Chondrocyte (in vitro differentiated cells): ENCODE data around the gene TXNDC9. TPM values are rescaled to one million over a fixed set of nuclear protein-coding genes. Genes with fewer than 3 reads are reported as not detected.
"Not testable (repeated sequence)": the region's sequence is repeated elsewhere in the genome, so short reads cannot be mapped to it uniquely, and the experiment has no call there.

ENCODE experiments used
- DNase-seq: peaks from one replicate; pipeline ENCODE4 v3.0.0; 2021; ENCODE audit warnings: mixed read lengths, low spot score
- H3K27ac Mint-ChIP-seq: one replicate; pipeline ENCODE4 v1.8.0; 2021; ENCODE audit warnings: mild to moderate bottlenecking, moderate library complexity, mixed read lengths; ENCODE audit not compliant: unreplicated experiment
- H3K27me3 Mint-ChIP-seq: 2 replicates; pipeline ENCODE4 v1.8.0; 2021; ENCODE audit warnings: low read depth, mixed read lengths
- H3K36me3 Mint-ChIP-seq: 2 replicates; pipeline ENCODE4 v1.8.0; 2021; ENCODE audit warnings: low read depth, mixed read lengths
- H3K4me1 Mint-ChIP-seq: 2 replicates; pipeline ENCODE4 v1.8.0; 2021; ENCODE audit warnings: low read depth, mild to moderate bottlenecking, mixed read lengths
- H3K4me3 Mint-ChIP-seq: one replicate; pipeline ENCODE4 v1.8.0; 2021; ENCODE audit warnings: mild to moderate bottlenecking, moderate library complexity, mixed read lengths; ENCODE audit not compliant: unreplicated experiment
- H3K9me3 Mint-ChIP-seq: 2 replicates; pipeline ENCODE4 v1.8.0; 2021; ENCODE audit warnings: low read depth, mixed read lengths
- total RNA-seq: library from RNA; stranded (reverse); gene quantifications from 3 replicates; pipeline ENCODE4 v1.2.1, GENCODE V29; 2021
- TF ChIP-seq, protein P1 (sequence below): fragments of 200-600 bp; sonication (generic); IDR thresholded peaks from 2 replicates; pipeline ENCODE4 v1.5.0; 2021; ENCODE audit warnings: antibody characterized with exemption, mild to moderate bottlenecking, moderate library complexity

TXNDC9 gene
- total RNA-seq, 1 donor from 2014 or later = 32.0 TPM

DNA sequence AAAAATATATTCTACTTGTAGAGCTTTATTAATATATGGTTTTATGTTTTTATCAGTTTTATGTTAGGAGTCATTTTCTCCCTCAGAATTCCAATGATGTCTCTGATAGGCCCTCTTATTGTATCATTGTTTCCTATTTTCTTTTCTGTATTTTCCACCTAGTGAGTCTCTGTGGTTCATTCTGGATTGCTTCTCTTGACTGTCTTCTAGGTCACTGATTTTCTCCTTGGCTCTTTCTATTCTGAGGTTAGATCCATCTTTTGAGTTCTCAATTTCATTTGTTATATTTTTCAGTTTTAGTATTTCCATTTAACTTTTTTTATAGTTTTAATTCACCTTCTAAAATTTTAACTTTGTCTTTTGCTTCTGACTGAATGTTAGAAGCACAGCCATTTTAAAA lies 38.6 kb upstream of the TXNDC9 start:
- Mint-ChIP-seq H3K27ac (no peak overlapping the region), H3K9me3 (peaks cover 6% of the 10 kb centered on the region), H3K4me1 (no peaks in the 10 kb centered on the region), H3K4me3 (no peak overlapping the region), H3K27me3 (no peaks in the 10 kb centered on the region), H3K36me3 (peaks cover 47% of the 10 kb centered on the region)
- no peak for DNase-seq
- TF ChIP-seq, protein P1, sequence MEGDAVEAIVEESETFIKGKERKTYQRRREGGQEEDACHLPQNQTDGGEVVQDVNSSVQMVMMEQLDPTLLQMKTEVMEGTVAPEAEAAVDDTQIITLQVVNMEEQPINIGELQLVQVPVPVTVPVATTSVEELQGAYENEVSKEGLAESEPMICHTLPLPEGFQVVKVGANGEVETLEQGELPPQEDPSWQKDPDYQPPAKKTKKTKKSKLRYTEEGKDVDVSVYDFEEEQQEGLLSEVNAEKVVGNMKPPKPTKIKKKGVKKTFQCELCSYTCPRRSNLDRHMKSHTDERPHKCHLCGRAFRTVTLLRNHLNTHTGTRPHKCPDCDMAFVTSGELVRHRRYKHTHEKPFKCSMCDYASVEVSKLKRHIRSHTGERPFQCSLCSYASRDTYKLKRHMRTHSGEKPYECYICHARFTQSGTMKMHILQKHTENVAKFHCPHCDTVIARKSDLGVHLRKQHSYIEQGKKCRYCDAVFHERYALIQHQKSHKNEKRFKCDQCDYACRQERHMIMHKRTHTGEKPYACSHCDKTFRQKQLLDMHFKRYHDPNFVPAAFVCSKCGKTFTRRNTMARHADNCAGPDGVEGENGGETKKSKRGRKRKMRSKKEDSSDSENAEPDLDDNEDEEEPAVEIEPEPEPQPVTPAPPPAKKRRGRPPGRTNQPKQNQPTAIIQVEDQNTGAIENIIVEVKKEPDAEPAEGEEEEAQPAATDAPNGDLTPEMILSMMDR = no peak

DNA sequence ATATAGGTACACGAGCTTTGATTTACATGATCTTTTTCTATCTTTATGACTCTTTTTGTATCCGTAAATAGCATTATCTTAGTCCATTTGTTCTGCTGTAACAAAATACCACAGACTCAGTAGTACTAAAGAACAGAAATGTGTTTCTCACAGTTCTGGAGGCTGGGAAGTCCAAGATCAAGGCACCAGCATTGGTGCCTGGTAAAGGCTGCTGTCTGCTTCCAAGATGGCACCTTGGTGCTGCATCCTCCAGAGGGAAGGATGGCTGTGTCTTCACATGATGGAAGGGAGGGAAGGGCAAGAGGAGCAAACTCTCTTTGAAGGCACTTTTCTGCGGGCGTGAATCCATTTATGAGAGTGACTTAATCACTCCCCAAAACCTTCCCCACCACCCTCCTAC lies 37.0 kb upstream of the TXNDC9 start:
- Mint-ChIP-seq H3K27me3 (no peaks in the 10 kb centered on the region), H3K4me1 (no peaks in the 10 kb centered on the region), H3K9me3 (peaks cover 6% of the 10 kb centered on the region), H3K27ac (no peak overlapping the region), H3K36me3 (peaks cover 49% of the 10 kb centered on the region), H3K4me3 (no peak overlapping the region)
- TF ChIP-seq, protein P1 = no peak
- no peak for DNase-seq

DNA sequence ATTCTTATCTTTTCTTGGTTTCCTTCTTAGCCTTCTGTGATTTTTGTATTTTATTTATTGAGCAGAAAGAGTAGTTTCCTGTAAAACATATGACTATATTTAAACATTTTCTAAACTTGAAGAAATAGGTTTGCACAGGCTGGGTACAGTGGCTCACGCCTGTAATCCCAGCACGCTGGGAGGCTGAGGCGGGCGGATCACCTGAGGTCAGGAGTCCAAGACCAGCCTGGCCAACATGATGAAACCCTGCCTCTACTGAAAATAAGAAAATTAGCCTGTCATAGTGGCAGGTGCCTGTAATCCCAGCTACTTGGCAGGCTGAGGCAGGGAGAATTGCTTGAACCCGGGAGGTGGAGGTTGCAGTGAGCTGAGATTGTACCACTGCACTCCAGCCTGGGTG lies 32.7 kb upstream of the TXNDC9 start:
- H3K27me3 Mint-ChIP-seq, H3K4me3 Mint-ChIP-seq, H3K27ac Mint-ChIP-seq, H3K9me3 Mint-ChIP-seq, DNase-seq, H3K4me1 Mint-ChIP-seq: not testable (repeated sequence)
- peaks cover 41% of the 10 kb centered on the region for H3K36me3 Mint-ChIP-seq

DNA sequence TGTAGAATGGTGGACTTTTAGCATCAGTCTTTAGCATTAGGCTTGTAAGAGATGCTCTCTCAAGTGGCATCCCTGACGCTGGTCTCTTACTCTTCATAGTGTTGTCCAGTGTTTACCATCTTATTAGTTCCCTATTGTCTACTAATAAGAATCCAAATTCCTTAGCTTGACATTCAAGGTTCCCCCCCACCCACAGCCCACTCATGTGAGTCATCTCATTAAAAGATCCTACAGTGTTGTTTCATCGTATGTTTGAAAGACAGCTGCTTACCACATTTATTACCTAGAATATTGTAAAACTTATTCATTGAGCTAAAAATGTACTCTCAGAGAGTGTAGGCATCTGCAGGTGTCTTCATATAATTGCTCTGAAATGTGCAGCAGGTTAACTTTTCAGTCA lies 29.5 kb upstream of the TXNDC9 start:
- no peak for DNase-seq
- Mint-ChIP-seq H3K4me1 (no peaks in the 10 kb centered on the region), H3K4me3 (no peak overlapping the region), H3K36me3 (peaks cover 30% of the 10 kb centered on the region), H3K27ac (no peak overlapping the region), H3K27me3 (no peaks in the 10 kb centered on the region), H3K9me3 (no peaks in the 10 kb centered on the region)
- TF ChIP-seq, protein P1 = no peak

DNA sequence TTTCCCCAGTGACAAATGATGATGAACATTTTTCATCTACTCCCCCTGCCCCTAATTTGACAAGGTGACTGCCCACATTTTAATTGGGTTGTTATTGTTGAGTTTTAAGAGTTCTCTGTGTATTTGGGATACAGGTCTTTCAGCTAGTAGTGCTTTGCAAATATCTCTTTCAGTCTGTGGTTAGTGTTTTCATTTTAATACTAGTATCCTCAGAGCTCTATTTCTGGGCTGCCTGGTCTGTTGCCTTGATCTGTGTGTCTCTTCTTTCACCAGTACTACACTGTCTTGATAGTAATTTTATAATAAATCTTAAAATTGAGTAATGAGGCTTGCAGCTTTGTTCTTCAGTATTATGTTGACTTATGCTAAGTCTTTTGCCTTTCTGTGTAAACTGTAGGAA lies 20.7 kb upstream of the TXNDC9 start:
- Mint-ChIP-seq H3K27ac (no peak overlapping the region), H3K27me3 (no peaks in the 10 kb centered on the region), H3K4me3 (no peak overlapping the region)

DNA sequence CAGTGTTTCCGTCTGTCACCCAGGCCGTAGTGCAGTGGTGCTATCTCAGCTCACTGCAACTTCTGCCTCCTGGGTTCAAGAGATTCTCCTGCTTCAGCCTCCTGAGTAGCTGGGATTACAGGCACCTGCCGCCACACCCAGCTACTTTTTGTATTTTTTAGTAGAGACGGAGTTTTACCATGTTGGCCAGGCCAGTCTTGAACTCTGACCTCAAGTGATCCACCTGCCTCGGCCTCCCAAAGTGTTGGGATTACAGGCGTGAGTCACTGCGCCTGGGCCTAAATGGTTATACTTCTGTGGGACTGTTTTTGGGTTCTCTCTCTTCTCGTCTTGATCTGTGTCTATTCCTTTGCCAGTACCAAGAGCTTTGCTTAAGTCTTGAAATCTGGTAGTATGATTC lies 18.7 kb upstream of the TXNDC9 start:
- DNase-seq, H3K36me3 Mint-ChIP-seq, H3K27ac Mint-ChIP-seq, H3K27me3 Mint-ChIP-seq, H3K4me3 Mint-ChIP-seq, H3K9me3 Mint-ChIP-seq: not testable (repeated sequence)
- H3K4me1 Mint-ChIP-seq = peaks cover 13% of the 10 kb centered on the region

More for the DNA sequence above, 20.7 kb upstream of the TXNDC9 start:
- H3K36me3 Mint-ChIP-seq = peaks cover 3% of the 10 kb centered on the region
- DNase-seq = no peak
- TF ChIP-seq, protein P1 = no peak
- no peaks in the 10 kb centered on the region for H3K9me3 Mint-ChIP-seq
- peaks cover 12% of the 10 kb centered on the region for H3K4me1 Mint-ChIP-seq
